GM08714 (cell line): ENCODE data around the gene MAPK11.

Experiments used
- H3K4me3 ChIP-seq: fragments of 200-500 bp; sonication (Bioruptor generic); 2 replicates; pipeline ENCODE4 v1.5.1; 2014; ENCODE audit warnings: mild to moderate bottlenecking, low read length, inconsistent platforms
- ZNF274 ChIP-seq: IDR thresholded peaks from 2 replicates; pipeline ENCODE4 v1.6.1; 2012; ENCODE audit warnings: mild to moderate bottlenecking, low read depth, low read length

The MAPK11 gene

GRCh38 chr22:50303515-50303847 is 33.3 kb upstream of the MAPK11 start:
- no peak for TF ChIP-seq ZNF274
- no peak overlapping the region for H3K4me3 ChIP-seq

- no peak overlapping the region; the same call in 1 of the 2 replicates for H3K4me3 ChIP-seq
- TF ChIP-seq ZNF274, result no peak
Measured at GRCh38 chr22:50302564-50302963, 32.4 kb upstream of the MAPK11 start.

- no peak overlapping the region; the same call in 1 of the 2 replicates for H3K4me3 ChIP-seq
- TF ChIP-seq ZNF274, result no peak
Measured at GRCh38 chr22:50302041-50302541, 31.9 kb upstream of the MAPK11 start.

- TF ChIP-seq ZNF274, result no peak
- no peak overlapping the region; the same call in 1 of the 2 replicates for H3K4me3 ChIP-seq
Measured at GRCh38 chr22:50301581-50301991, 31.4 kb upstream of the MAPK11 start.

- H3K4me3 ChIP-seq, result no peak overlapping the region
- TF ChIP-seq ZNF274, result no peak
Measured at GRCh38 chr22:50300620-50301257, 30.6 kb upstream of the MAPK11 start.

- no peak for TF ChIP-seq ZNF274
Measured at GRCh38 chr22:50299785-50300619, 29.8 kb upstream of the MAPK11 start.

GRCh38 chr22:50298937-50299784 is 29.0 kb upstream of the MAPK11 start:
- H3K4me3 ChIP-seq, result no peak overlapping the region; the same call in 1 of the 2 replicates
- no peak for TF ChIP-seq ZNF274

More at GRCh38 chr22:50299785-50300619, 29.8 kb upstream of the MAPK11 start:
- H3K4me3 ChIP-seq, result no peak overlapping the region; the same call in 1 of the 2 replicates

- no peak for TF ChIP-seq ZNF274
- H3K4me3 ChIP-seq, result no peak overlapping the region
Measured at GRCh38 chr22:50298266-50298637, 28.1 kb upstream of the MAPK11 start.

- no peak for TF ChIP-seq ZNF274
- no peak overlapping the region for H3K4me3 ChIP-seq
Measured at GRCh38 chr22:50297510-50298265, 27.5 kb upstream of the MAPK11 start.

GRCh38 chr22:50296658-50297490 is 26.7 kb upstream of the MAPK11 start:
- TF ChIP-seq ZNF274, result no peak
- no peak overlapping the region for H3K4me3 ChIP-seq

GRCh38 chr22:50294319-50294656 is 24.1 kb upstream of the MAPK11 start:
- no peak for TF ChIP-seq ZNF274
- H3K4me3 ChIP-seq, result no peak overlapping the region; the same call in 1 of the 2 replicates

- peak overlapping the region; percentile 13; the same call in 1 of the 2 replicates for H3K4me3 ChIP-seq
- no peak for TF ChIP-seq ZNF274
Measured at GRCh38 chr22:50293441-50294318, 23.5 kb upstream of the MAPK11 start.
